HG02588 (cell line): ENCODE data around the gene MEIS2.

Source experiments
- ATAC-seq: cut with Tn5 transposase; IDR thresholded peaks from one replicate; pipeline ENCODE4 v1.9.1; 2021; ENCODE audit warnings: mild to moderate bottlenecking, moderate library complexity; ENCODE audit not compliant: unreplicated experiment

MEIS2 gene

GRCh38 chr15:36841193-36841592, 259.2 kb downstream of the MEIS2 start:
- ATAC-seq, result no peak
